Measurements from ENCODE around the gene ABCC8.
"Not testable (repeated sequence)": the region's sequence is repeated elsewhere in the genome, so short reads cannot be mapped to it uniquely, and the experiment has no call there.

ABCC8 gene

DNA sequence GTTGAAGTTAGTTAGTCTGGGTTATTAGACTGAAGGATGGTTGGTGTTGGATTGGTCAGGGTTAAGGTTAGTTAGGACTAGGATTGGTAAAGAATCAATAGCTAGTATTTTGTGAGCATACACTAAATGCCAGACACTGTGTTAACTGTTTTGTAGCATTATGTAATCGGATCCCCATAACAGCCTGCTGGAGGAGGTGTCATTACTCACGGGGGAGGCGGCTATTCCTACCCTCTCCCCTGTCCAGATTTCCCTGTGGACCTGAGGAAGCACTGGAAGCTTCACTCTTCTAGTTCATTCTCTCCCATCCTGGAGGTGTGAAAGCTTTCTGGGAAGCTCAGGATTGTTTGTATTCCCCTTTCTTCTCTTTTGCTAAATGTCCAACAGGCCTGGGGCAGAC lies 47.7 kb downstream of the ABCC8 start:
- TF ChIP-seq, protein P1, sequence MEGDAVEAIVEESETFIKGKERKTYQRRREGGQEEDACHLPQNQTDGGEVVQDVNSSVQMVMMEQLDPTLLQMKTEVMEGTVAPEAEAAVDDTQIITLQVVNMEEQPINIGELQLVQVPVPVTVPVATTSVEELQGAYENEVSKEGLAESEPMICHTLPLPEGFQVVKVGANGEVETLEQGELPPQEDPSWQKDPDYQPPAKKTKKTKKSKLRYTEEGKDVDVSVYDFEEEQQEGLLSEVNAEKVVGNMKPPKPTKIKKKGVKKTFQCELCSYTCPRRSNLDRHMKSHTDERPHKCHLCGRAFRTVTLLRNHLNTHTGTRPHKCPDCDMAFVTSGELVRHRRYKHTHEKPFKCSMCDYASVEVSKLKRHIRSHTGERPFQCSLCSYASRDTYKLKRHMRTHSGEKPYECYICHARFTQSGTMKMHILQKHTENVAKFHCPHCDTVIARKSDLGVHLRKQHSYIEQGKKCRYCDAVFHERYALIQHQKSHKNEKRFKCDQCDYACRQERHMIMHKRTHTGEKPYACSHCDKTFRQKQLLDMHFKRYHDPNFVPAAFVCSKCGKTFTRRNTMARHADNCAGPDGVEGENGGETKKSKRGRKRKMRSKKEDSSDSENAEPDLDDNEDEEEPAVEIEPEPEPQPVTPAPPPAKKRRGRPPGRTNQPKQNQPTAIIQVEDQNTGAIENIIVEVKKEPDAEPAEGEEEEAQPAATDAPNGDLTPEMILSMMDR (IDR thresholded peaks at IDR 0.05; ENCODE audit: low read depth, low read length, missing control alignments): no peak
- Histone ChIP-seq H3K36me3 (replicated peaks) (no peaks in the 10 kb centered on the region), H3K4me3 (ENCODE audit: low read depth, low read length) (no peak overlapping the region), H3K27ac (no peak overlapping the region), H3K27me3 (replicated peaks) (no peaks in the 10 kb centered on the region)
- in situ Hi-C loops (cut with HindIII; ENCODE audit: low pct_ligation_motif_present, low sequenced_read_pairs): no loop called here
- DNase-seq: no peak

DNA sequence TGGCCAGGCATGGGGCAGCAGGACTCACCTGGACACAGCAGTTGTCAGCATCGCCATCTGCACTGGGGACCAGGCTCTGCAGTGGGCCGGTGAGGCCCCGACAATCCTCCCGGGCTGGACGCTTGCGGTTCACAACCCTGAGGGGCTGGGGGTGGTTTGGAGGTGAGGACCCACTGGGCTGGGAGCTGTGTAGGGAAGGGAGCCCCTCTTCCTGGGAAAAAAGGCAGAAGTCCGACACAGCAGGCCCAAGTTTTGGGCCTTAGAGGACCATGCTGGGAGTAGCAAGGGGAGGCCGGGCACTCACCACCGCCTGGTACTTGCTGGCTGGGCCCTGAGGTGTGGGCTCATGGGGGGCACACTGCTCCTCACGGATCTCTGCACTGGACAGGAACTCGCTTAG lies 48.4 kb downstream of the ABCC8 start:
- DNase-seq: no peak
- Histone ChIP-seq H3K27me3 (replicated peaks) (no peaks in the 10 kb centered on the region), H3K27ac (no peak overlapping the region), H3K4me3 (ENCODE audit: low read depth, low read length) (no peak overlapping the region), H3K36me3 (replicated peaks) (no peaks in the 10 kb centered on the region)
- in situ Hi-C loops (cut with HindIII; ENCODE audit: low pct_ligation_motif_present, low sequenced_read_pairs): no loop called here
- TF ChIP-seq, protein P1 (IDR thresholded peaks at IDR 0.05; ENCODE audit: low read depth, low read length, missing control alignments): no peak

DNA sequence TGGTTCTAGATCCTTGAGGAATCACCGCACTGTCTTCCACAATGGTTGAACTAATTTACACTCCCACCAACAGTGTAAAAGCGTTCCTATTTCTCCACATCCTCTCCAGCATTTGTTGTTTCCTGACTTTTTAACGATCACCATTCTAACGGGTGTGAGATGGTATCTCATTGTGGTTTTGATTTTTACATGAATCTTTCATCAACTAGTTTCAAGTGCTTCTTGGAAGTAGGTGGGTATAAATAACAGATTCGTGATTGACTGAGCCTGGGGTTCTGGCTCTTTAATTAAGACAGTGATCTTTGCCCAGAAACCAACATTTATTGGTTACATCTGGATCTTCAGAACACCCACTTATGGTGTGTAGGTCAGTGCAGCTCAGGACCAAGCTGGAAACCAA lies 50.4 kb downstream of the ABCC8 start:
- H3K27ac ChIP-seq; H3K36me3 ChIP-seq (replicated peaks); H3K4me3 ChIP-seq (ENCODE audit: low read depth, low read length); in situ Hi-C loops (cut with HindIII; ENCODE audit: low pct_ligation_motif_present, low sequenced_read_pairs); DNase-seq; H3K27me3 ChIP-seq (replicated peaks): not testable (repeated sequence)

DNA sequence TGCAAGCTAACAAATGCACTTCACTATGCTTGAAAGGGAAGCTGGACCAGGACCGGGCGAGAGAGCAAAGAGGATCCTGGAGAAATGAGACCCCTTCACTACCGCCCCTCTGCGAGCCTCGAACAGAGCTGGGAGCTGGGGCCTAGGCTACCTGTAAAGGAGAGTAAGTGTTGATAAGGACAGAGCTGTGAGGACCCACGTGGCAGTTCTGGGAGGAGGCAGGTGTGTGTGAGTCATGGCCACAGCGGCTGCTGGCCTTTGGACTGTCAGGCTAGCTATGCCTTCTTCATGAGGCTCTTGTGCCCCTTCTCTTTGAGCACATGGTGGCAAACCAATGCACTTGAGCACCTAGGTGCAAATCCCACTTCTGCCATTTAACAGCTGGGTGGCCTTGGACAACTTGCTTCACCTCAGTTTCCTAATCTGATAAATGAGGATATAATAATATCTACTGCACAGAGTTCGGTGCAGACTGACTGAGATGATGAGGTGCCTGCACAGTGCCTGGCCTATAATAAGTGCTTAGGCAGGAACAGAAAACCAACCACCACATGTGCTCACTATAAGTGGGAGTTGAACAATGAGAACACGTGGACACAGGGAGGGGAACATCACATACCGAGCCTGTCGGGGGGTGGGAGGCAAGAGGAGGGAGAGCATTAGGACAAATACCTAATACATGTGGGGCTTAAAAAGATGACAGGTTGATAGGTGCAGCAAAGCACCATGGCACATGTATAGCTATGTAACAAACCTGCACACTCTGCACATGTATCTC lies 52.9 kb downstream of the ABCC8 start:
- Histone ChIP-seq H3K4me3 (ENCODE audit: low read depth, low read length) (no peak overlapping the region), H3K27me3 (replicated peaks) (peaks cover 2% of the 10 kb centered on the region), H3K36me3 (replicated peaks) (no peaks in the 10 kb centered on the region), H3K27ac (no peak overlapping the region)
- in situ Hi-C loops (cut with HindIII; ENCODE audit: low pct_ligation_motif_present, low sequenced_read_pairs): no loop called here
- TF ChIP-seq, protein P1 (IDR thresholded peaks at IDR 0.05; ENCODE audit: low read depth, low read length, missing control alignments): no peak
- DNase-seq: no peak

DNA sequence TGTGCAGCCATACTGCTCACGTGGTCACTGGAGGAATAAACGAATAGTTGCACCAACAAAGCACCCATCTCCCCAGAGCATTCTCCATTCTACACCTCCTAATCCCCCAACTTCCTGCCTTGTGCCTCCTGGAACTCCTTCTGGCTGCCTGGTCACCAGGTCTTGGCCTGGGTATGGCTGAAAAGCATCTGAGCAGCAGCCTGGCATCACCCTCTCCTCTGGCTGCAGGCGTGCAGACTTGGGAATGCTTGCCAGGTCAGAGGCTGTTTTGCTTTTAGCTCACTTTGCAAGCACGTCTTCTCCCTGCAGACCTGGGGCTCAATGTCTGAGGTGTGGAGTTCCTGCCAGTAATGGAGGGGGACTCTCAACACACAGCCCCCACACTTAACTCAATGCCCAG lies 54.9 kb downstream of the ABCC8 start:
- Histone ChIP-seq H3K36me3 (replicated peaks) (no peaks in the 10 kb centered on the region), H3K27ac (no peak overlapping the region), H3K4me3 (ENCODE audit: low read depth, low read length) (no peak overlapping the region), H3K27me3 (replicated peaks) (peaks cover 2% of the 10 kb centered on the region)
- DNase-seq: no peak
- TF ChIP-seq, protein P1 (IDR thresholded peaks at IDR 0.05; ENCODE audit: low read depth, low read length, missing control alignments): no peak
- in situ Hi-C loops (cut with HindIII; ENCODE audit: low pct_ligation_motif_present, low sequenced_read_pairs): no loop called here

DNA sequence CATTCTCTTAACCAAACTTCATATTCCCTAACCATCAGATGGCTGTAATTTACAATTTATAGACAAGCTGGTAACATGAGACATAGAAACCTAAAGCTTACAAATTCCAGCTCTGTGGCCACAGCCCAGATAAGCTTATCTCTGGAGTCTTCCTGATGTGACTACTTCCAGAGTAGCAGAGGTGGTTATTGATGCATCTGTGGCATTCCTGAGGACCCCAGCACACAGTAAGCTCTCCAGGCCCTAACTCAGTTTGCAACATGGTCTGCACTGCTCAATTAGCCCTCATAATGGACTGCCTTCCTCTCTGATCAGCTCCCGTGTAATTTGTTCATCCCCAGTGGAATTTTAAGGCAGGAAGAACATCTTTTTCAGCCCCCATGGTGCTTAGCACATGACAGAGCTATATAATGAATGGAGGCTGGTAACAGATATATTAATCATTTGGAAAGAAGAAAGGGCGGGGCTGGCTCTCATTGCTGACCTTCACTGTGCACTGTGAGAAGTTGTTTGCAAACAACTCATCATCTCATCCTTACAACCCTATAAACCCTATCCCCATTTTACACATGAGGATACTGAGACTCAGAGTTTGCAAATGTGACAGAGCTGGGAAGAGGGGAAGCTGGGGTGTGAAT lies 58.1 kb downstream of the ABCC8 start:
- H3K36me3 ChIP-seq (replicated peaks): no peaks in the 10 kb centered on the region
- in situ Hi-C loops (cut with HindIII; ENCODE audit: low pct_ligation_motif_present, low sequenced_read_pairs): no loop called here
- peaks cover 2% of the 10 kb centered on the region for H3K27me3 ChIP-seq (replicated peaks)
- no peak overlapping the region for H3K27ac ChIP-seq
- TF ChIP-seq, protein P1 (IDR thresholded peaks at IDR 0.05; ENCODE audit: low read depth, low read length, missing control alignments): no peak
- DNase-seq: no peak
- no peak overlapping the region for H3K4me3 ChIP-seq (ENCODE audit: low read depth, low read length)

All from brain microvascular endothelial cell (primary cell).